ENCODE measurements around the gene PGM5.

Gene PGM5

DNA sequence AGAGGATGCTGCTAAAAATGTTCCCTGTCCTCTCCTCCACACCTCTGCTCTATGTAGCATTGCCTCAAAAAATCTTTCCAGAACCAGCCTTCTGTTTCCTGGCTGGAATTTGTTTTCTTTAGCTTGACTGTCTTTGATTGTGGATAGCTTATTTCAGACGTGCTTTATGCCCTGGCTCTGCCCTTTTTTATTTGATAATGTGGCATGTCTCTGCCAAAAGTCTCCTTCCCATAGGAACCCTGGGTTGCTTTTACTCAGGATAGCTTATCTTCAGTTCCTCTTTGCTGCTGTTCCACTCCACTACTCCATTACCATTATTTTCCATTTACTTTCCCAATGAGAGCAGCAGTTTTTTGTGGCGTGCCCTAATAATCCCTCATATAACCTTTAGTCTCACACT is 185.2 kb downstream of the PGM5 start:
- no peak for DNase-seq

DNA sequence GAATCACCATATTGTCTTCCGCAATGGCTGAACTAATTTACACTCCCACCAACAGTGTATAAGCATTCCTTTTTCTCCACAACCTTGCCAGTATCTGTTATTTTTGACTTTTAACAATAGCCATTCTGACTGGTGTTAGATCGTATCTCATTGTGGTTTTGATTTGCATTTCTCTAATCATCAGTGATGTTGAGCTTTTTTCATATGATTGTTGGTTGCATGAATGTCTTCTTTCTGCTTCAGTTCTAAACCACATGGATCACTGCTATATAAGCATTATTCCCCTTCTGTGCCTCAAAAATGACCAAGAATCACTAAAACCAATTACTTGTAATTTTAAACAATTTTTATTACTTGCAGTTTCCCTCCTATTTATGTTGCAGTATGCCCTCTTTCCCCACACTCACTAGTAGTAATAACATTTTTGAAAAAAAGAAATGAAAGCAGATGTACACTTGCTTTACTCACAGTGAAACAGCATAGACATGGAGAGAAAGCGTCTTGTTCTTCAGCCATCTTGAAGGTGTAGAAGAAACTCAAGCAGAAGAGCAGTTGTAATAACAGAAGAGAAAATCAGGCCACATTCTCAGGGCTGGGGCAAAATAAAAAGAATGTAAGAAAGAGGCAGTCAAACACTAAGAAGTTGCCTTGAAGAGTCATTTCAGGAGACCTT is 188.8 kb downstream of the PGM5 start:
- DNase-seq, result no peak

DNA sequence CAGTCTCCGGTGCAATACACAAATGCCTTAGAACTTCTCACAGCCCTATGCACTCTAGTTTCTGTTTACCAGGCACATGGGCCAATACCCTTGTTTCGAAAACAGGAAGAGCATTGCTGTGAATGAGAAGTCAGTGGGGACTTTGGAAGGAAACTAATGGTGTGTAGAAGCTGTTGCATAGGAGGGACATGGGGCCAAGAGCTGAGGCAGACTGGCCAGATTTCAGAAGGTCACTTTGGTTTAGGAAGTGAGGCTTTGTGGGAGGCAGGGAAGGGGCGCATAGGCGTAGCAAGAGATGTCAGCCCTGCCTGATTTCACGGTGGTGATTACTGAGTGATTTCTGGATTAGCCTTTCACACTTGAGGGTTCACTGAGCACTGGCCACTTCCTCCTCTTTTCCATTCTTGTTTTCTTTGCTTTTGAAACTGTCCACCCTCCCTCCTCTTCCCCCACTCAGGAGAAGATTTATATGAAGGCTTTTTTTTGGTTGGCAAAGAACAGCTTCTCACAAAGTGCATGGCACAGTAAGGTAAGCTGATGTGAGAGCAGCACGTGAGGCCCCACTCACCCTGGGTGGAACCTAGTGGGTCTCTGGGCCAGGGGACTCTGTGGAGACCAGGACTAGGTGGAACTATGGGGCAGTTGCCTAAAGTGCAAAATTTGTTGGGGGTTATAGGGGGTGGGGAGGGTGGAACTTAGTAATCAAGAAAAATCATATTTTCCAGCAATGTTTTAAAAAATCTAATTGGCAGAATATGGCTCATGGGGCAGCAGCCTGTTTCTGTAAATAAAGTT is 190.4 kb downstream of the PGM5 start:
- DNase-seq, result no peak

DNA sequence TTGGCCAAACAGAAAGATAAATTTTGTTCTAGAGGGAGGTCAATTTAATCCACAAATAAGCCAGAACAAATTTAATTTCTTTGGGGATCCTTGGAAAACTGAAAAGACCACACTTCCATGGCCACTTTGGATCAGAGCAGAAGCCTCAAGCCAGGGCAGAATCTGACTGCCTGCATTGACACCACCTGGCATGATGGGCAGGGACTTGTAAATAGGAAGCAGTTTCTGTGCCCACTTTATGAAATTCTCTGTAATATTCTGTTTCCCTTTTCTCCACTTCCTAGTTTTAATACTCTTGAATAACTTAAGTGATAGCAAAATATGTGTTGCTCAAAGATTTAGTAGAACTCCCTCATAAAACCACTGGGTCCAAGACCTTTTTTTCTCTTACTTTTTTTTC is 191.0 kb downstream of the PGM5 start:
- DNase-seq, result no peak

DNA sequence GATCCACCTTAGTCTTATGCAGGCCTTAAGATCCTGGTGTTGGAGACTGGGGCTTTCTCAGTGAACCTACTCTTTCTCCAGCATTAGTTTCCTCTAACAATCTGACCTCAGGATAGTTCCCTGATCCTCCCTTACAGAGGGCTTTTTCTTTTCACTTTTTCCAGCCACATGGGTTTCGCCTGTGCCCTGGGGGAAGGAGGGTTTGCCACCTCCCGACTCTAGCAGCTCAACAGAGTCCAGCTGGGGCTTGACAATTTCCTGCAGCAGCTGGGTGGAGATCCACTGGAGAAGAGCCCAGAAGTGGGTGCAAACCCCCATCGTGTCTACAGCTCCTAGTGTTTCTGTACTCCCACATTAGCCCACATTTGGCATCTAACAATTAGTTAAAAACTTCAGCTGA is 191.8 kb downstream of the PGM5 start:
- no peak for DNase-seq

DNA sequence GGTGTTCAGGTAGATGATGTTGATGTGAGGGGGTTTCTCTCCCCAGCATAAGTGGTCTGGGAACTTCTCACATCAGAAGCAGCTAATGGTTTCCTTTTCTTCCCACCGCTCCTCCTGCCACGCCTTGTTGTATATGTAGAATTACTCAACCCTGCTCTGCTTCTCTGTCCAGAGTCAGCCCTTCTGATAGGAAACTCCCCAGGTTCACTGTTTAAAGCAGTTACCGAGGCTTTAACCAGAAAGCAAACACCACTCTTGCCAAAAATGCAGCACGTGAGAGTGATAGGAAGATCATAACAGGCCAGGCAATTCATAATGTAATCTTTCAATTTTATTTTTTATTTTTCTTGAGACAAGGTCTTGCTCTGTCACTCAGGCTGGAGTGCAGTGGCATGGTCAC is 194.8 kb downstream of the PGM5 start:
- DNase-seq, result no peak

DNA sequence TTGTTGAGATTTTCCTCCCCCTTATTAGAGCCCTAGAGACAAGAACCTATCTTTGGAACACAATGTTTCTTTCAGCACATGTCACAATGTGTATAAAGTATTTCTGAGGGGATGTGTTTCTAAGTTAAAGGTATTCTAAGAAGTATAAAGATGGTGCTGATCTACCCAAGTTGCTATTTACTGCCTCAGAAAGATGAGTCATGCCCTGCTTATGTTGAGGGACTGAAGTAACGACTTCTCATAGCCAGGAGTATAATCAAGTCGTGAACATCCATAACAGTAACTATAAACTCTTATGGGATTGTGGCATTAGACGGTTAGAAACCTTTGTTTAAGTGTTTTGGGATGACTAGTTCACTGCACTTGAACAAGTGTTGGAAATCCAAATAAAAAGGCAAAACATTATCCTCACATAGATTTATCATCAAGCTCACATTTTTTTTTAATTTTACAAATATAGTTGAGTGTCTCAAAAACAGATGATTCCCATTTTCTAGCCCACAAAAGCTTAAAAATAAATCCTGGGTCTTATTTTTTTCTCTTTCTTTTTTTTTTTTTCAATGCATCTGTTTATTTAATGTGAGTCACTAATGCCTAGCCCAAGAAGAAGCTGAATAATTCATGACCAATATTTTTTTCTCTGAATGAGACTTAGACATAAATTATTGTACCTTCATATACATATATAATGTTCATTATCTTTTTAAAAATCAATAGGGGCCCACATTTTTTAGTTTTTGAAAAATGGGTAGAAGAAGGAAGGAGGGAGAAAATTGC is 196.5 kb downstream of the PGM5 start:
- no peak for DNase-seq

DNA sequence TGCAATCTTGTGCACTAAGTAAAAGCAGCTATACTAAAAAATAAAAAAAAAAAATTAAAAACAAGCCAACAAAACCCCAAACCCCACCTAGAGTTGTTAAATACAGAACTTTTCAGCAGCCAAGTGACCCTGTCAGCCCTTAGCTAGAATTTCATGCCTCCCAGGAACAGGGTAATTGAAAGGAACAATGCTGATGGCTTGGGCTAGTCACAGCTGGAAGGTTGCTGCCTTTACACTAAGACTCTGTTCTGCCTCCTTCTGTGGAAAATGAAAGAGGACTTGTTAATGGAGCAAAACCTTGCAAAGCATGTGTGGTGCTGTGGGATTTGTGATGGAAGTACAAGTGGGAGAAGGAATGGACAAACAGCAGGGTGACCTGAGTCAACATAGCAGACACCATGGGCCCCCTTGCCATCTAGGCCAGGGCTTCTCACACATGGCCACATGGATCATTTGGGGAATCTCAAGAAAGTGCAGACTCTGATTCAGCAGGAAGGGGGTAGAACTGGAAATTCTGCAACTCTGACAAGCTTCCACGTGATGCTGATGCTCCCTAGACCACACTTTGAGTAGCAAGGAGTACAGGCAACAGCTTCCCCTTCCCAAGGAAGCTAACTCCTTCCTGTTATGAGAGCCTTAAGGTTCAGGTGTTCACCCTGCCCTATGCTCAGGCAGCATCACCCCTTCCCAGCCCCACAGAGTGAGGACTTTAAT is 199.2 kb downstream of the PGM5 start:
- DNase-seq, result no peak

DNA sequence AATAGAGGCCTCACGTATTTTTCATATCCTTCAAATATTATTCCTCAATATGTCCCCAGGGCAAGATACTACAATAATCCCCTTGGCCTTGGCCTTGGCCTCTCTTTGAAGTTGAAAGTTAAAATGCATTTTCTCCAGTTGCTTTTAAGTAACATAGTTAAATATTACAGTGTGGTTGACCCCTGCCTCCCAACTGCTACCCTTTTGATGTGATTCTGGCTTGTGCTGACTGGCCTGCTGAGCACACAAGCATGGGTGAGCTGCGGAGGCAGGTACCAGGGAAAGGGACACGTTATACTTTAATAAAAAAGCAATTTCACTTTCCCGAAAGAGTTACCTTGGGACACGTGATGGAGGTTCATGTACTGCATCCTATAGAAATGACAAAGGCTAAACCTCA is 202.1 kb downstream of the PGM5 start:
- DNase-seq, result no peak

DNA sequence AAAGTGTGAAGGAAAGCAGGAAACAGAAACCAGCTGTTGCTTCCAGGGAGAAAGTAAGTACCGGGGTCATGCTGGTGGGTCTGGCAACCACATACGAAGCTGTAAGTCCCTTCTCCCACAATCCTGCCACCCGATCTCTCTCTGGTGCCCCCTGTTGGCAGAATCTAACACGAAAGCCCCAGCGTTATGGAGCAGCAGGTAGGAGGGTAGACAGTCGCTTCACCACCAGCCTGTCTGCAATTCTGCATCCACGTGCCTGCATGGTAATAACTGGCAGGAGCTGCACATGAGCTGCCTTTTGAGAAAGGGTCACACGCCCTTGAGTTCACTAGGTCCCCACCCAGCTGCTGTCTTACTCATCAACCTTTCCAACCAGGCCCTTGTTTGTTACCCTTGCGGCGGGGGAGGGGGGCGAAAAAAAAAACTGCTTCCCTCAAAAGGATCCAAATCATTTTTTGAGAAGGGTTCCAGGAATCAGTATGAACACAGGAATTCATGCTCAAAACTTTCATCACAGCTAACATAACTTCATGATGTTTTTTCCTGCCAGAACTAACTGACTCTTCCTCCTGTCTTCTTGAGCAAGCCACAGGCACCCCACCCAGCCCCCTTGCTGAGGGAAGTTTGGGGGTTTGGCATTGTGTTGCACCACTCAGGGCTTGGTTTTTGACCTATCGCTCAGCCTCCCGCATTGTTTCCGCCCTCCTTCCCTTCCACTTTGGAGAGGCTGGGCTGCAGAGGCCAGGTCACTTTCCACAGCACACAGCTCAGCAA is 203.8 kb downstream of the PGM5 start:
- peak; percentile 46 for DNase-seq

DNA sequence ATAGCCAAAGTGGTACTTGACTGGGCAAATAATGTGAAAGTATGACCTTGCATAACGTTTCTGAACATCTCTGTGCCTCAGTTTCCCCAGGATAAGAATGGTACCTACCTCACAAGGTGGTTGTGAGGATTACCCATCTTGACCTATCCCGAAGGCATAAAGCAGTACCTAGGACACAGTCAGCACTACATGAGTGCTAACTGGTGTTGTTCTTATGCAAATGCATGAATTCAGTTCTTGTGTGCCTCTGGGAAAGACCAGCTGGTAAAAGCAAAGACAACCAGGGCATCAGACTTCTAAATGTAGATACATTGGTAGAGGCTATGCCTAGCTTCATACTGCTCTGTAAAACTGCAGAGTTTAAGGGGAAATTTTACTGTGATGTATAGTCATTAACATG is 206.1 kb downstream of the PGM5 start:
- no peak for DNase-seq

DNA sequence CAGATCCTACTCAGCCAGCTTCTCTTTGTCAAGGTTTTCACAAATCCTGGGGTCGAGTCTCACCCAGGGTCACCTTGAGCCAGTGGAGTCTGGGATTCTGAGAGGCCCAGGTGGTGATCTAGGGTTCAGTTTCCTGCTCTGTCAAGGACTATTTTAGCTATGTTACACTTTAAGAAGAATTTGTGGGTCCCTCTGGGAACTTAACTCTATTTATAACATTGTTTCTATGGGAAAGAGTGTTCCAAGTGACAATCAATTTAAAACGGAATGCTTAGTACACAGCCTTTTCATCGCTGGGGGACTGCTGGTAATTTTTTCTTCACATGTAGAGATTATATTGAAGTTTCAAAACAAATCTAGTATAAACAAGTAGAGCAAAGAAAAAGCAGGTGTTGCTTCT is 211.2 kb downstream of the PGM5 start:
- DNase-seq, result no peak

DNA sequence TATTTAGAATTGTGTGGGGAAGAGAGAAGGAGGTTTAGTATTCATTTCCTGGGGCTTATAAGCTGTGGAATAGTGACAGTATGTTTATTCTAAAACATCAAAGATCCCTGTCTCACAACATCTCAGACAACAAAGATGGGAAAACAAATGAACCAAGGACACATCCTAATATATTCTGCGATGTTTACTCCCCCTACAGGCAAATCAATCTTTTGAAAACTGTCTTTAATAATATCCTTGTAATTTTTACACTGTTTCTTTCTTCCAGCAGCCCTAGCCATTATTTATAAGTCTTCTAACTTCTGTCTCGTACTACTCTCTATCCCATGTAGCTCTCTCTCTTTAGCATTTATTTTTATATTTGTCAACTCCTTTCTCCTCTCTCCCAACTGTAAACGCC is 217.7 kb downstream of the PGM5 start:
- no peak for DNase-seq

DNA sequence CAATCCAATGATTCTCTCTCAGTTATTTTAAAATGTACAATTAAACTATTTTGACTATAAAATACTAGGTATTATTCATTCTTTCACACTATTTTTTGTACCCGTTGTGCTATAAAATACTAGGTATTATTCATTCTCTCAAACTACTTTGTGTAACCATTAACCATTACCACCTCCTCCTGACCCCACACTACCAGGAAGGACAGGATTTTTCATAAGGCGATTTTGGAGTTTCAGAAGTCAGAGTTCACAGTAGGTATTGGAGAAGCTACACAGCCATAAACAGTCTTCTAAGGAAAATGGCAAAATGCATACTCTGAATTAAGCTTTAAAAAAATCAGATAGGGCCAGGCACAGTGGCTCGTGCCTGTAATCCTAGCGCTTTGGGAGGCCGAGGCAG is 219.4 kb downstream of the PGM5 start:
- DNase-seq, result no peak

DNA sequence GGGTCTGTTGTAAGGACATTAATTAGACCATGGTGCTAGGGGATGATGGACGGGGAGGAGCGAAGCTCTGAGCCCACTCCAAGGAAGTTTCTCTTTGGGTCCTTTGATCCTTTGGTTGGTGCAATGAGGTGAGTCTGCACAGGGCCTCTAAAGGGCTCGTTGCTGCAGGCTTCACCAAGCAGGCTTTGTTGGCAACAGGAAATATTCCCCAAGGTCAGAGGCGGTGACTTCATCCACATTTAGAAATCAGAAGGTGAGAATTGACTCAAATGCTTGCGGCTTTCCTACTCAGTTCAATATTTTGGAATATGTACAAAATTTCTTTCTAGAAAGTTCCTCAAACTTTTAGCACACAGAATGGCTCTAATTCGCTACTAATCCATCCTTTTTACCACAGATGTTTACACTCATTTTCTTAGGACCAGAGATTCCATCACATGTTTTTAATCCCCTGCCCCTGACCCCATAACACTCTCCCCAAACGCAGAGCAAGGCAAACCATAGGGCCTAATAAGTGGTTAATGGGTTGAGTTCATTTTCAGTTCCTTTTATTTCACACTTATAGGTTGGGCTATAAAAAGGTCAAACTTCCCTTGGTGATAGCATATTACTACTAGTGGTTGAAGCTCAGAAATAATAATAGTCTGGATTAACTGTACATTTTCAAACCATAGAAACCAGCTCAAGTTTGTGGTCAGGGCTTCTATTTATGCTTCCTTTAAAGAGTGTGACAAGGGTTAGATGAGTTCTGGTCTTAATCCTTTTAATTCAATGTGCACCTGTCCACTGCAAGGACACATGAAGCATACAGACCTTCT is 221.6 kb downstream of the PGM5 start:
- no peak for DNase-seq
